ENCODE data around the gene TARS2. TPM values are rescaled to one million over a fixed set of nuclear protein-coding genes. Genes with fewer than 3 reads are reported as not detected.

TARS2 gene
- total RNA-seq, 4 donors from 2014 or later, result 8.2 to 16.7 (median 15.9) TPM

GRCh38 chr1:150528196-150528595 is 41.0 kb downstream of the TARS2 start:
- TF ChIP-seq, protein P1, sequence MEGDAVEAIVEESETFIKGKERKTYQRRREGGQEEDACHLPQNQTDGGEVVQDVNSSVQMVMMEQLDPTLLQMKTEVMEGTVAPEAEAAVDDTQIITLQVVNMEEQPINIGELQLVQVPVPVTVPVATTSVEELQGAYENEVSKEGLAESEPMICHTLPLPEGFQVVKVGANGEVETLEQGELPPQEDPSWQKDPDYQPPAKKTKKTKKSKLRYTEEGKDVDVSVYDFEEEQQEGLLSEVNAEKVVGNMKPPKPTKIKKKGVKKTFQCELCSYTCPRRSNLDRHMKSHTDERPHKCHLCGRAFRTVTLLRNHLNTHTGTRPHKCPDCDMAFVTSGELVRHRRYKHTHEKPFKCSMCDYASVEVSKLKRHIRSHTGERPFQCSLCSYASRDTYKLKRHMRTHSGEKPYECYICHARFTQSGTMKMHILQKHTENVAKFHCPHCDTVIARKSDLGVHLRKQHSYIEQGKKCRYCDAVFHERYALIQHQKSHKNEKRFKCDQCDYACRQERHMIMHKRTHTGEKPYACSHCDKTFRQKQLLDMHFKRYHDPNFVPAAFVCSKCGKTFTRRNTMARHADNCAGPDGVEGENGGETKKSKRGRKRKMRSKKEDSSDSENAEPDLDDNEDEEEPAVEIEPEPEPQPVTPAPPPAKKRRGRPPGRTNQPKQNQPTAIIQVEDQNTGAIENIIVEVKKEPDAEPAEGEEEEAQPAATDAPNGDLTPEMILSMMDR (IDR thresholded peaks at IDR 0.05; ENCODE audit: low read depth), result no peak

DNA sequence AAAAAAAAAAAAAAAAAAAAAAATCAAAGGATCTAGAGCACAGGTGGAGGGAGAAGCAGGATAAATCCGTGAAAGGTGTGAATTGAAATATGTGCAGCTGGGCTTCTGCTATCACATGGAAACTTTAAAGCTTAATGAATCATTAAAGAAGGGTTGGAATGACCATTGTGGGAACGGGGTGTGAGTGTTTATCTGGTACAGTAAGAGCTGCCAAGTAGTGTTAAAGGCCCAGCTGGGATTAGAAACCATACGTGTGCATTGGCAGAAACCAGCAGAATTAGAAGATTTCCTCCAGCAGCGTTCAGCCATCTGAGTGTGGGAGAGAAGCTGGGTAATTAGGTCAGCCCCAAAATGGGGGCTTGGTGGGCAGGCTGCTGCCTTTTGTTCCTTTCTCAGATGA is 41.8 kb downstream of the TARS2 start:
- TF ChIP-seq, protein P1 (IDR thresholded peaks at IDR 0.05; ENCODE audit: low read depth), result no peak

GRCh38 chr1:150530491-150531159 is 43.4 kb downstream of the TARS2 start:
- TF ChIP-seq, protein P1 (IDR thresholded peaks at IDR 0.05; ENCODE audit: low read depth), result no peak

- TF ChIP-seq, protein P1 (IDR thresholded peaks at IDR 0.05; ENCODE audit: low read depth), result no peak
Observed at GRCh38 chr1:150532860-150533259, 45.6 kb downstream of the TARS2 start.

- TF ChIP-seq, protein P1 (IDR thresholded peaks at IDR 0.05; ENCODE audit: low read depth), result no peak
Observed at GRCh38 chr1:150534002-150534401, 46.8 kb downstream of the TARS2 start.

GRCh38 chr1:150535511-150536287 is 48.5 kb downstream of the TARS2 start:
- TF ChIP-seq, protein P1 (IDR thresholded peaks at IDR 0.05; ENCODE audit: low read depth), result no peak

Data from subcutaneous adipose tissue (tissue), 4 donors.